ENCODE data around the gene COX5A. TPM values are rescaled to one million over a fixed set of nuclear protein-coding genes. Genes with fewer than 3 reads are reported as not detected.

The COX5A gene
- total RNA-seq, 1 donor from 2014 or later, result 207 TPM

DNA sequence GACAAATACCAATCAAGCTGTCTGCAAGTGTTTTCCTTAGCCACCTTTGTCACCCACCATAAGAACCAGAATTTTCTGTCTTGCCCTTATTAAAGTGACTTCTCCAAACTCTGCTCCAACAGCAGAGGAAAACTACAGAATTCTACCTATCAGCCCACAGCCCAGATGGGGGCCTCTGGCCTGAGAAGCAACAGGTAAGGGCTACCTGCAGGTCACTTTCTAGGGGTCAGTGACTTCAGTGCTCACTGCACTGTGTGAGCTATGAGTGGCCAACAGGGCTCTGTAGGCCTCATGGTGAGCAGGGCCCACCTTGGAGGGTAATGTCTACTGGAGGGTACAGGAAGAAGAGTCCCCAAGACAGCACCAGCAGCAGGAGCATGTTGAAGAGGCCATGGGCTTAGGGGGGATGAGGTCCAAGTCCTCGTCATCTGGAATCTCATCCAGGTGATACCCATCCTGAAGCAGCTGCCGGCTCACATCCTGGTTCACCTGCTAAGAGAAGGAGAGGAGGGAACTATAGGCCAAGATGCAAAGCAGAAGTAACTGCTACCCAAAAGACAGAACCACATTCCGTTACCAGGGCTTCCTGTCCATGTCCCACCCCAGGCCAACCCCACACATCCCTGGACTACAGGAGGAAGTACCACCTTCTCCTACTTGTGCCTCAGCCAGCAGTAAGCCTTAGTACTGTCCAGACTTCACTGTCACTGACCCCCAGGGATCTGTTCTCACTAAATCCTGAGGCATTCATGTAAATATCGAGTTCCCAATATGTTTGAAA is 35.4 kb downstream of the COX5A start:
- Mint-ChIP-seq H3K4me3 (ENCODE audit: unreplicated experiment) (peak overlapping the region; percentile 28), H3K27me3 (ENCODE audit: low read depth, unreplicated experiment) (no peaks in the 10 kb centered on the region), H3K36me3 (ENCODE audit: low read depth, unreplicated experiment) (peaks cover 26% of the 10 kb centered on the region), H3K4me1 (ENCODE audit: low read depth, unreplicated experiment) (peaks cover 22% of the 10 kb centered on the region), H3K27ac (ENCODE audit: unreplicated experiment) (no peak overlapping the region), H3K9me3 (ENCODE audit: unreplicated experiment) (no peaks in the 10 kb centered on the region)
- TF ChIP-seq, protein P1, sequence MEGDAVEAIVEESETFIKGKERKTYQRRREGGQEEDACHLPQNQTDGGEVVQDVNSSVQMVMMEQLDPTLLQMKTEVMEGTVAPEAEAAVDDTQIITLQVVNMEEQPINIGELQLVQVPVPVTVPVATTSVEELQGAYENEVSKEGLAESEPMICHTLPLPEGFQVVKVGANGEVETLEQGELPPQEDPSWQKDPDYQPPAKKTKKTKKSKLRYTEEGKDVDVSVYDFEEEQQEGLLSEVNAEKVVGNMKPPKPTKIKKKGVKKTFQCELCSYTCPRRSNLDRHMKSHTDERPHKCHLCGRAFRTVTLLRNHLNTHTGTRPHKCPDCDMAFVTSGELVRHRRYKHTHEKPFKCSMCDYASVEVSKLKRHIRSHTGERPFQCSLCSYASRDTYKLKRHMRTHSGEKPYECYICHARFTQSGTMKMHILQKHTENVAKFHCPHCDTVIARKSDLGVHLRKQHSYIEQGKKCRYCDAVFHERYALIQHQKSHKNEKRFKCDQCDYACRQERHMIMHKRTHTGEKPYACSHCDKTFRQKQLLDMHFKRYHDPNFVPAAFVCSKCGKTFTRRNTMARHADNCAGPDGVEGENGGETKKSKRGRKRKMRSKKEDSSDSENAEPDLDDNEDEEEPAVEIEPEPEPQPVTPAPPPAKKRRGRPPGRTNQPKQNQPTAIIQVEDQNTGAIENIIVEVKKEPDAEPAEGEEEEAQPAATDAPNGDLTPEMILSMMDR (IDR thresholded peaks at IDR 0.05; ENCODE audit: insufficient read depth, low read depth, low read length), result no peak
- no peak for TF ChIP-seq EZH2 (IDR thresholded peaks at IDR 0.05; ENCODE audit: insufficient read depth, low read length)
- no peak for FAIRE-seq
- H3K27ac ChIP-seq (ENCODE audit: low read depth, low read length), result no peak overlapping the region
- H3K27me3 ChIP-seq (ENCODE audit: insufficient read depth, low read length), result no peaks in the 10 kb centered on the region
- peaks cover 46% of the 10 kb centered on the region for H4K20me1 ChIP-seq (ENCODE audit: insufficient read depth, low read length)
- H3K79me2 ChIP-seq (ENCODE audit: insufficient read depth, low read length), result peaks cover 24% of the 10 kb centered on the region
- H3K9ac ChIP-seq (ENCODE audit: low read length), result no peak overlapping the region
- no peak overlapping the region for H2AFZ ChIP-seq (ENCODE audit: low read depth, low read length)
- peaks cover 38% of the 10 kb centered on the region for H3K36me3 ChIP-seq (ENCODE audit: insufficient read depth, low read length)
- H3K4me1 ChIP-seq (ENCODE audit: insufficient read depth, low read length), result peaks cover 19% of the 10 kb centered on the region
- no peak overlapping the region for H3K4me3 ChIP-seq (ENCODE audit: insufficient read depth, low read depth, low read length)
- no peak overlapping the region for H3K4me2 ChIP-seq (ENCODE audit: low read length)
- DNase-seq (ENCODE audit: low read depth), result no peak
- H3K9me3 ChIP-seq (ENCODE audit: insufficient read depth, low read depth, low read length), result no peaks in the 10 kb centered on the region

DNA sequence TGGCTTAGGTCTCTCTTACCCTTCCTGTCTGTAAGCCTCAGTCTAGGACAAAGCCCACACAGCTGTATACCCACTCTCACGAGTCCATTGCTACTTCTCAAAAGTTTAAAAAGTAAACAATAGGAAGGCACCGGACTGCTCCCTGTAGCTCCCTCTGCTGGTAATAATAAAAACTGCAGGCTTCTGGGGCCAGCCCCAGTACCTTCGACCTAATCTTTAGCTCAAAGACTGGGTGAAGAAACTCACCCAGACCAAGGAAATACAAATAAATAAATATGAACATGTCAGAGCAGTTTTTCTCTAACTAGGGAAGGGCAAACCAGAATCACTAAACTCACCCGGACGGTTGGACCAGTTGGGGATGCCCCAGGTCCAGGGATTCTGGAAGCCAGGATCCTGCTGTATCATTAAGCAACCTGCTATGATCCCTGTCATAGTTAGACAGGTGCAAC is 36.2 kb downstream of the COX5A start:
- H3K36me3 ChIP-seq (ENCODE audit: insufficient read depth, low read length), result peaks cover 38% of the 10 kb centered on the region
- no peak overlapping the region for H3K4me3 Mint-ChIP-seq (ENCODE audit: unreplicated experiment)
- TF ChIP-seq, protein P1 (IDR thresholded peaks at IDR 0.05; ENCODE audit: insufficient read depth, low read depth, low read length), result peak; percentile 94
- no peak for TF ChIP-seq EZH2 (IDR thresholded peaks at IDR 0.05; ENCODE audit: insufficient read depth, low read length)

DNA sequence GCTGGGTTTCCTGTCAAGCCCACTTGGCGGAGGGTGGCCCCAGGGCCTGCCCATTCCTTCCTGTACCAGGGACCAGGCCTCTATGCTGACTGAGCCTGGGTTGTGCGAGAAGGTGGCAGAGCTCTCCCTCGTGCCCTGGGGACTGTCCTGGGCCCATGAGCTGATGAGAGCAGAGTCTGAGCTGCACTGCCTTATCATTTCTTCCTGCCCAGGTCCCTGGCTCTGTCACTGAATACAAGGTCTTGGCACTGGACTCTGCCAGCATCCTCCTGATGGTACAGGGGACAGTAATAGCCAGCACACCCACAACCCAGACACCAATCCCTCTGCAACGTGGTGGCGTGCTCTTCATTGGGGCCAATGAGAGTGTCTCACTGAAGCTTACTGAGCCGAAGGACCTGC is 40.6 kb downstream of the COX5A start:
- no peak overlapping the region for H3K27ac ChIP-seq (ENCODE audit: low read depth, low read length)
- H3K9me3 Mint-ChIP-seq (ENCODE audit: unreplicated experiment), result no peaks in the 10 kb centered on the region
- H3K9me3 ChIP-seq (ENCODE audit: insufficient read depth, low read depth, low read length), result no peaks in the 10 kb centered on the region
- no peaks in the 10 kb centered on the region for H3K4me1 Mint-ChIP-seq (ENCODE audit: low read depth, unreplicated experiment)
- no peaks in the 10 kb centered on the region for H3K27me3 Mint-ChIP-seq (ENCODE audit: low read depth, unreplicated experiment)
- H3K36me3 ChIP-seq (ENCODE audit: insufficient read depth, low read length), result peaks cover 22% of the 10 kb centered on the region
- H4K20me1 ChIP-seq (ENCODE audit: insufficient read depth, low read length), result peaks cover 19% of the 10 kb centered on the region
- H3K27me3 ChIP-seq (ENCODE audit: insufficient read depth, low read length), result no peaks in the 10 kb centered on the region
- H3K4me3 ChIP-seq (ENCODE audit: insufficient read depth, low read depth, low read length), result no peak overlapping the region
- peaks cover 23% of the 10 kb centered on the region for H3K36me3 Mint-ChIP-seq (ENCODE audit: low read depth, unreplicated experiment)
- H3K27ac Mint-ChIP-seq (ENCODE audit: unreplicated experiment), result no peak overlapping the region
- no peak overlapping the region for H3K9ac ChIP-seq (ENCODE audit: low read length)
- no peak overlapping the region for H2AFZ ChIP-seq (ENCODE audit: low read depth, low read length)
- DNase-seq (ENCODE audit: low read depth), result no peak
- TF ChIP-seq, protein P1 (IDR thresholded peaks at IDR 0.05; ENCODE audit: insufficient read depth, low read depth, low read length), result no peak
- no peak for TF ChIP-seq EZH2 (IDR thresholded peaks at IDR 0.05; ENCODE audit: insufficient read depth, low read length)
- H3K4me1 ChIP-seq (ENCODE audit: insufficient read depth, low read length), result no peaks in the 10 kb centered on the region
- H3K79me2 ChIP-seq (ENCODE audit: insufficient read depth, low read length), result no peaks in the 10 kb centered on the region
- no peak overlapping the region for H3K4me2 ChIP-seq (ENCODE audit: low read length)
- FAIRE-seq, result no peak
- no peak overlapping the region for H3K4me3 Mint-ChIP-seq (ENCODE audit: unreplicated experiment)

More for the DNA sequence above, 36.2 kb downstream of the COX5A start:
- Mint-ChIP-seq H3K9me3 (ENCODE audit: unreplicated experiment) (no peaks in the 10 kb centered on the region), H3K4me1 (ENCODE audit: low read depth, unreplicated experiment) (peaks cover 21% of the 10 kb centered on the region), H3K36me3 (ENCODE audit: low read depth, unreplicated experiment) (peaks cover 23% of the 10 kb centered on the region), H3K27me3 (ENCODE audit: low read depth, unreplicated experiment) (no peaks in the 10 kb centered on the region), H3K27ac (ENCODE audit: unreplicated experiment) (no peak overlapping the region)
- no peak overlapping the region for H3K27ac ChIP-seq (ENCODE audit: low read depth, low read length)
- H2AFZ ChIP-seq (ENCODE audit: low read depth, low read length), result peak overlapping the region; percentile 32
- no peaks in the 10 kb centered on the region for H3K9me3 ChIP-seq (ENCODE audit: insufficient read depth, low read depth, low read length)
- no peak overlapping the region for H3K4me3 ChIP-seq (ENCODE audit: insufficient read depth, low read depth, low read length)
- no peak for DNase-seq (ENCODE audit: low read depth)
- peaks cover 13% of the 10 kb centered on the region for H3K4me1 ChIP-seq (ENCODE audit: insufficient read depth, low read length)
- H3K79me2 ChIP-seq (ENCODE audit: insufficient read depth, low read length), result peaks cover 24% of the 10 kb centered on the region
- FAIRE-seq, result no peak
- H4K20me1 ChIP-seq (ENCODE audit: insufficient read depth, low read length), result peaks cover 46% of the 10 kb centered on the region
- no peak overlapping the region for H3K4me2 ChIP-seq (ENCODE audit: low read length)
- peak overlapping the region; percentile 45 for H3K9ac ChIP-seq (ENCODE audit: low read length)
- no peaks in the 10 kb centered on the region for H3K27me3 ChIP-seq (ENCODE audit: insufficient read depth, low read length)

Measured in astrocyte (in vitro differentiated cells and primary cell).